ENCODE measurements around the gene ADAMTS17.

DNA sequence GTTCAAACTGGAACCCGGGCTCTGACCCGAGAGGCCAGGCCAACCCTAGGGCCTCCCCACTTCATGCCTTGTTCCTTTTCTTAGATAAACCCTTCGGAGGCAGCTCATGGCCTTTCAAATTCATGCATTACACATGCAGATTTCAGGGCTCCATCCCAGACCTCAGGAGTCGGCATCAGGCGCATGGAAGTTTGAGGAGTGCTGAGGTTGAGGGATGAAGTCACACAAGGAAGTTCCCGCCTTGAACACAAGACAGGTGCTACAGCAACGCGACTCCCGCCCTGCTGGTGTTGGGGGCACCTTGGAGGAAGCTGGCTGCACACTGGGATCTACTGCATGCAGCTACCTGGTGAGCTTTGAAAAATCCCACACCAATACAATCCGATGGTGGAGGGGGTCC lies 363.3 kb downstream of the ADAMTS17 start:
- no peak for TF ChIP-seq FOSL1 (IDR thresholded peaks at IDR 0.05; ENCODE audit: low read depth)
- TF ChIP-seq RAD21 (IDR thresholded peaks at IDR 0.05; ENCODE audit: low read depth) = no peak

All from HCT116 (cell line).